Activated CD4-positive, alpha-beta T cell treated with anti-CD3 and anti-CD28 coated beads, Interleukin-2, amount 50 U/mL, for 4 hours (primary cell): ENCODE results near the gene NFE2.
"Not testable (repeated sequence)": the region's sequence is repeated elsewhere in the genome, so short reads cannot be mapped to it uniquely, and the experiment has no call there.

Experiments
- DNase-seq, 2 experiments: peaks; one replicate each; pipeline ENCODE4 v3.0.0-alpha.2; 2020

The NFE2 gene

GRCh38 chr12:54300732-54301427 is at the start of gene NFE2:
TSS of gene NFE2 (minus strand) at chr12:54301015. CDS start at chr12:54295248, 5,767 bp downstream.
- peak in 1 of 2 experiments; percentile 22 for DNase-seq

- no peak for DNase-seq
These were observed 48.9 kb upstream of the NFE2 start for GRCh38 chr12:54349679-54350078.

- DNase-seq: no peak
These were observed 48.2 kb upstream of the NFE2 start for GRCh38 chr12:54349036-54349435.

GRCh38 chr12:54341378-54342300 is 40.8 kb upstream of the NFE2 start:
- no peak for DNase-seq

GRCh38 chr12:54340846-54341245 is 40.0 kb upstream of the NFE2 start:
- DNase-seq: no peak

GRCh38 chr12:54338698-54339296 is 38.0 kb upstream of the NFE2 start:
- DNase-seq: no peak

- no peak for DNase-seq
These were observed 37.2 kb upstream of the NFE2 start for GRCh38 chr12:54337854-54338650.

- no peak for DNase-seq
These were observed 36.5 kb upstream of the NFE2 start for GRCh38 chr12:54337280-54337842.

GRCh38 chr12:54333420-54334034 is 32.7 kb upstream of the NFE2 start:
- no peak for DNase-seq

GRCh38 chr12:54331461-54331860 is 30.6 kb upstream of the NFE2 start:
- no peak for DNase-seq

GRCh38 chr12:54330442-54330841 is 29.6 kb upstream of the NFE2 start:
- DNase-seq: no peak

- DNase-seq: no peak
These were observed 28.9 kb upstream of the NFE2 start for GRCh38 chr12:54329759-54330158.

- DNase-seq: no peak
These were observed 28.0 kb upstream of the NFE2 start for GRCh38 chr12:54328595-54329337.

- not testable (repeated sequence) for DNase-seq
These were observed 24.8 kb upstream of the NFE2 start for GRCh38 chr12:54325442-54326109.

- DNase-seq: peak; percentile 93
These were observed 24.0 kb upstream of the NFE2 start, which contains the start of gene COPZ1 for GRCh38 chr12:54324617-54325441. TSS of gene COPZ1 (plus strand) at chr12:54325131. CDS start at chr12:54325164, 33 bp downstream.

- no peak for DNase-seq
These were observed 20.5 kb upstream of the NFE2 start for GRCh38 chr12:54321363-54321762.

GRCh38 chr12:54312309-54312708 is 11.5 kb upstream of the NFE2 start:
- not testable (repeated sequence) for DNase-seq

GRCh38 chr12:54311051-54311450 is 10.2 kb upstream of the NFE2 start:
- DNase-seq: no peak

GRCh38 chr12:54306925-54307741 is 6.3 kb upstream of the NFE2 start:
- no peak for DNase-seq
